Erythroblast (primary cell): ENCODE measurements around the gene DEPP1.

ENCODE experiments used
- GATA1 ChIP-seq: IDR thresholded peaks from 2 replicates; pipeline ENCODE4 v1.6.1; 2011; ENCODE audit warnings: low read depth, mild to moderate bottlenecking, control low read depth, low read length, moderate library complexity
- POLR2A ChIP-seq: IDR thresholded peaks from 2 replicates; pipeline ENCODE4 v1.6.1; 2011; ENCODE audit warnings: mild to moderate bottlenecking, low read length

GRCh38 chr10:45003432-45004000, 24.9 kb upstream of the DEPP1 start:
- TF ChIP-seq POLR2A, result no peak
- TF ChIP-seq GATA1, result no peak
